HG03521 (cell line): Measurements from ENCODE around the gene CDH18.

Experiments used
- ATAC-seq: cut with Tn5 transposase; IDR thresholded peaks from one replicate; pipeline ENCODE4 v1.9.1; 2021; ENCODE audit warnings: mild to moderate bottlenecking, moderate library complexity; ENCODE audit not compliant: unreplicated experiment

The CDH18 gene

GRCh38 chr5:19751326-19751725 is 236.7 kb downstream of the CDH18 start:
- no peak for ATAC-seq

GRCh38 chr5:19745247-19745646 is 242.8 kb downstream of the CDH18 start:
- ATAC-seq, result no peak

GRCh38 chr5:19739671-19740070 is 248.3 kb downstream of the CDH18 start:
- no peak for ATAC-seq

GRCh38 chr5:19734776-19735175 is 253.2 kb downstream of the CDH18 start:
- ATAC-seq, result no peak

- no peak for ATAC-seq
Measured at GRCh38 chr5:19733612-19734495, 254.1 kb downstream of the CDH18 start.

- no peak for ATAC-seq
Measured at GRCh38 chr5:19728571-19728970, 259.4 kb downstream of the CDH18 start.

GRCh38 chr5:19719109-19719508 is 268.9 kb downstream of the CDH18 start:
- ATAC-seq, result no peak

GRCh38 chr5:19713740-19714139 is 274.3 kb downstream of the CDH18 start:
- no peak for ATAC-seq

- ATAC-seq, result no peak
Measured at GRCh38 chr5:19709403-19709802, 278.6 kb downstream of the CDH18 start.

GRCh38 chr5:19706776-19707175 is 281.2 kb downstream of the CDH18 start:
- no peak for ATAC-seq

GRCh38 chr5:19701731-19702130 is 286.3 kb downstream of the CDH18 start:
- no peak for ATAC-seq

- no peak for ATAC-seq
Measured at GRCh38 chr5:19694949-19695611, 292.9 kb downstream of the CDH18 start.

- ATAC-seq, result no peak
Measured at GRCh38 chr5:19690978-19691377, 297.0 kb downstream of the CDH18 start.

- no peak for ATAC-seq
Measured at GRCh38 chr5:19685473-19685872, 302.5 kb downstream of the CDH18 start.

- no peak for ATAC-seq
Measured at GRCh38 chr5:19676895-19677294, 311.1 kb downstream of the CDH18 start.

- ATAC-seq, result no peak
Measured at GRCh38 chr5:19660679-19661078, 327.3 kb downstream of the CDH18 start.

- no peak for ATAC-seq
Measured at GRCh38 chr5:19655627-19656026, 332.4 kb downstream of the CDH18 start.

- no peak for ATAC-seq
Measured at GRCh38 chr5:19638461-19638860, 349.5 kb downstream of the CDH18 start.

GRCh38 chr5:19630876-19631275 is 357.1 kb downstream of the CDH18 start:
- ATAC-seq, result no peak

GRCh38 chr5:19626211-19626610 is 361.8 kb downstream of the CDH18 start:
- no peak for ATAC-seq

GRCh38 chr5:19625562-19625961 is 362.4 kb downstream of the CDH18 start:
- no peak for ATAC-seq

GRCh38 chr5:19619571-19619970 is 368.4 kb downstream of the CDH18 start:
- no peak for ATAC-seq
